NCI-H2196 (cell line): ENCODE measurements around the gene NREP.

Experiments
- DNase-seq: peaks from one replicate; lab custom pipeline; 2025; ENCODE audit not compliant: unreplicated experiment; lab: John Stamatoyannopoulos, UW

The NREP gene

GRCh38 chr5:111697881-111698757, 58.9 kb downstream of the NREP start:
- DNase-seq: no peak

GRCh38 chr5:111697215-111697614, 59.8 kb downstream of the NREP start:
- DNase-seq: peak; percentile 12

GRCh38 chr5:111695991-111696390, 61.0 kb downstream of the NREP start:
- DNase-seq: no peak

- DNase-seq: no peak
Measured at GRCh38 chr5:111694133-111694532, 62.9 kb downstream of the NREP start.

GRCh38 chr5:111691914-111692313, 65.1 kb downstream of the NREP start:
- DNase-seq: no peak

GRCh38 chr5:111691508-111691907, 65.5 kb downstream of the NREP start:
- no peak for DNase-seq

GRCh38 chr5:111689357-111689935, 67.5 kb downstream of the NREP start:
- no peak for DNase-seq

GRCh38 chr5:111685969-111686368, 71.0 kb downstream of the NREP start:
- no peak for DNase-seq

- no peak for DNase-seq
Measured at GRCh38 chr5:111682641-111683040, 74.4 kb downstream of the NREP start.

GRCh38 chr5:111682121-111682520, 74.9 kb downstream of the NREP start:
- no peak for DNase-seq

GRCh38 chr5:111681414-111682120, 75.4 kb downstream of the NREP start:
- no peak for DNase-seq

GRCh38 chr5:111680737-111681413, 76.1 kb downstream of the NREP start:
- peak; percentile 71 for DNase-seq

GRCh38 chr5:111679611-111680010, 77.4 kb downstream of the NREP start:
- no peak for DNase-seq
